HEK293T (cell line): ENCODE results near the gene FGR.

Experiments used
- CTCF ChIA-PET: fragments of 350-600 bp; formaldehyde crosslinking; extraction: SDS; loops from one replicate; lab custom pipeline; 2021; ENCODE audit warnings: antibody characterized with exemption, inconsistent platforms; lab: Yijun Ruan, JAX
- POLR2A ChIA-PET: fragments of 350-600 bp; formaldehyde crosslinking; extraction: SDS; loops from one replicate; lab custom pipeline; 2020; ENCODE audit warnings: antibody characterized with exemption, inconsistent platforms; lab: Yijun Ruan, JAX
- DNase-seq: peaks from one replicate; pipeline ENCODE4 v3.0.0; 2012; ENCODE audit warnings: mixed read lengths; ENCODE audit errors: extremely low spot score
- ARNT ChIP-seq: fragments of 450-650 bp; IDR thresholded peaks from 2 replicates; pipeline ENCODE4 v1.6.1; 2017; ENCODE audit warnings: mild to moderate bottlenecking
- BHLHE40 ChIP-seq: fragments of 450-650 bp; IDR thresholded peaks from 2 replicates; pipeline ENCODE4 v1.6.1; 2016; ENCODE audit warnings: mild to moderate bottlenecking, moderate library complexity, borderline replicate concordance
- CTBP1 ChIP-seq: fragments of 450-650 bp; IDR thresholded peaks from 2 replicates; pipeline ENCODE4 v1.6.1; 2016; ENCODE audit warnings: borderline replicate concordance
- ELF4 ChIP-seq: fragments of 450-650 bp; IDR thresholded peaks from 2 replicates; pipeline ENCODE4 v1.6.1; 2017; ENCODE audit warnings: antibody characterized with exemption
- FOXA1 ChIP-seq: fragments of 450-650 bp; IDR thresholded peaks from 2 replicates; pipeline ENCODE4 v1.6.1; 2016; ENCODE audit warnings: mild to moderate bottlenecking
- FOXM1 ChIP-seq: fragments of 450-650 bp; IDR thresholded peaks from 2 replicates; pipeline ENCODE4 v1.6.1; 2017; ENCODE audit warnings: mild to moderate bottlenecking, borderline replicate concordance
- HDGF ChIP-seq: fragments of 450-650 bp; IDR thresholded peaks from 2 replicates; pipeline ENCODE4 v1.6.1; 2017; ENCODE audit warnings: antibody characterized with exemption, borderline replicate concordance
- L3MBTL2 ChIP-seq: fragments of 450-650 bp; conservative IDR thresholded peaks from 2 replicates; pipeline ENCODE4 v1.6.1; 2016; ENCODE audit warnings: mild to moderate bottlenecking
- LEF1 ChIP-seq: fragments of 450-650 bp; IDR thresholded peaks from 2 replicates; pipeline ENCODE4 v1.6.1; 2017; ENCODE audit warnings: mild to moderate bottlenecking, borderline replicate concordance
- NFRKB ChIP-seq: fragments of 450-650 bp; IDR thresholded peaks from 2 replicates; pipeline ENCODE4 v1.6.1; 2016; ENCODE audit warnings: mild to moderate bottlenecking, moderate library complexity
- SP1 ChIP-seq: fragments of 450-650 bp; IDR thresholded peaks from 2 replicates; pipeline ENCODE4 v1.6.1; 2017
- SUZ12 ChIP-seq: fragments of 450-650 bp; IDR thresholded peaks from 2 replicates; pipeline ENCODE4 v1.6.1; 2016; ENCODE audit warnings: mild to moderate bottlenecking
- TARDBP ChIP-seq: fragments of 450-650 bp; IDR thresholded peaks from 2 replicates; pipeline ENCODE4 v1.6.1; 2016
- ZNF384 ChIP-seq: fragments of 450-650 bp; IDR thresholded peaks from 2 replicates; pipeline ENCODE4 v1.6.1; 2016
- TF ChIP-seq, protein P1 (sequence below): fragments of 450-650 bp; IDR thresholded peaks from 2 replicates; pipeline ENCODE4 v1.6.1; 2016

Gene FGR

DNA sequence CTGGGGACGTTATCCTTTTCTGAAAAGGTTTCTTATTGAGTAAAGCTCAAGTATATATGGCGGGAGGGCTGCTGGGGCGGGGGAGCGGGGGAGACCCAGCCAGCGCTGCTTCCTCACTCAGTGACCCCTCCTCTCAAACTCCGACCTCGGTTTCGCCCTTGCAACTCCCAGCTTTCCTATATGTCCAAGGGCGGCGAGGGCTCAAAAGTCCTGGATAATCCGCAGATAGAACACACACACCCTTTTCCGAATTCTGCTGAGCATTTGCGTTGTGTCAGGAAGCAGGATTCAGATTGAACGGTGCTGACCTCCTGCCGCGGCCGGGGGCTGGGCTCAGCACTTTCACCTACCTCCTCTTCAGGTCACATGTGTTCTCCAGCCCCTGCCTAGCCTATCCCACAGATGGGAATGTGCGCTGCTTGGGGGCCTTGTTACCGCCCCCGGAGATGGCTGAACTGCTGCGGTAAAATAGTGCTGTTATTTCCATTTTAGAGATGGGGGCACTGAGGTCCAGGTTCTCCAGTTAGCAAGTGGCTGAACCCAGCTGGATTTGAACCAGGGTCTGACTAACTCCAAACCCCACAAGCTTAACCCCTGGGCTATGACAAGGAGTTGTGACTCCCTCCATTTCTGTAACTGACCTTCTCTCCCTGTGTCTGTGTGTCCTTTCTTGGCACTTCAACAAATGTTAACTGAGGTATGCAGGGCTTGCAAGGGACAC lies 30.2 kb downstream of the FGR start:
- POLR2A ChIA-PET, result interaction anchor here (0.6 to 2.1 kb wide), 3 partner anchors 34 to 57 kb away, joined by 3 to 7 read pairs (median 4); no protein-coding TSS in a partner anchor
- no peak for DNase-seq
- TF ChIP-seq HDGF (no peak), LEF1 (no peak), SP1 (no peak), ZNF384 (no peak), L3MBTL2 (no peak), BHLHE40 (no peak), SUZ12 (no peak), CTBP1 (no peak), ARNT (no peak), FOXA1 (no peak), ELF4 (no peak), TARDBP (no peak), FOXM1 (no peak)
- TF ChIP-seq, protein P1, sequence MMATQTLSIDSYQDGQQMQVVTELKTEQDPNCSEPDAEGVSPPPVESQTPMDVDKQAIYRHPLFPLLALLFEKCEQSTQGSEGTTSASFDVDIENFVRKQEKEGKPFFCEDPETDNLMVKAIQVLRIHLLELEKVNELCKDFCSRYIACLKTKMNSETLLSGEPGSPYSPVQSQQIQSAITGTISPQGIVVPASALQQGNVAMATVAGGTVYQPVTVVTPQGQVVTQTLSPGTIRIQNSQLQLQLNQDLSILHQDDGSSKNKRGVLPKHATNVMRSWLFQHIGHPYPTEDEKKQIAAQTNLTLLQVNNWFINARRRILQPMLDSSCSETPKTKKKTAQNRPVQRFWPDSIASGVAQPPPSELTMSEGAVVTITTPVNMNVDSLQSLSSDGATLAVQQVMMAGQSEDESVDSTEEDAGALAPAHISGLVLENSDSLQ, result no peak
- CTCF ChIA-PET, result interaction anchor here (0.5 to 1.3 kb wide), 4 partner anchors 48 to 199 kb away, joined by 3 to 8 read pairs (median 6); no protein-coding TSS in a partner anchor

DNA sequence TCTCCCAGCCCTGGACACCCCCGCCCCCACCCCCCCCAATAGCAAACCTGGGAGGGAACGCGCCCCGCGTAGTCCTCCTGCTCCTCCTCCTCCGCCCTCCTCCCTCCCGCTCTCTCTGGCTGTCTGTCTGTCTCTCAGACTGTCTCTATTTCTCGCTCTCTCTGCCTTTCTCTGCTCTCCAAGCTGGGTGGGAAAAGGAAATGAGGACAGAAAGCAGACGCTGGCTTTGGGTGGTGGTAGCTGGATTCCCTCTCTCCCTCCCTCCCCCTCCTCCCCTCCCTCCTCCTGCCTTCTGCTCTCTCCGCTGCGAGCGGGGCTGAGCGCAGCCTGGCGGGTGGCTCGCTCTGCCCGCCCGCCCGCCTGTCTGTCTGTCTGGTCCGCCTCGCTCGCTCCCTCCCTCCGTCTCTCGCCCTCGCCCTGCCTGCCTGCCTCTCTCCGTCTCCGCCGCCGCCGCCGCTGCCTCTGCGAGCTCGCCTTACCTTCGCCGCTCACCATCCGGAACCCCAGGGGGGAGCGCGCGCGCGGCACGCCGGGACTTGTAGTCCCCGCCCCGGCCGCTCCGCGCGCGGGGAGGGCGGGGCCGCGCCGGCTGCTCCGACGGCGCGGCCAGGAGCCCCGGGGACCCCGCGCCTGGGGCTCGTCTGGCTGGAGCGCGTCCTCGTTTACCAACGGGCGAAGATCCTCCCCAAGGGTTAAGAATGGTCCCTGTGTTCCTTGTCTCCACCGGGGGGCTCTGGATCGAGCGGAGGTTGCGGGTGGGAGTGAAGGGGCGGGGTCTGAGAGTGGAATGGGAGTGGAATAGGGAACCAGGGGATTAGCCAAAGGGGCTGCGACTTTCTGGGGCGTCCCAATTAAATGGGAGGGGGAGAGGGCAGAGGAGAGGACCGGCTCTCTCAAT lies 31.1 kb downstream of the FGR start, which contains the start of gene AHDC1:
AHDC1 (minus strand) TSS at position 464 of the 898 bp plus-strand sequence. CDS start 52,029 bp downstream, outside the sequence.
- TF ChIP-seq L3MBTL2 (no peak; the same call in 1 of the 2 replicates), TARDBP (no peak)
- TF ChIP-seq, protein P1, result peak; percentile 63
- ChIA-PET CTCF (interaction anchor here (1.3 kb wide), 1 partner anchor 47 kb away, joined by 4 read pairs; no protein-coding TSS in a partner anchor), POLR2A (interaction anchor here (0.6 to 1.0 kb wide), 3 partner anchors 29 to 47 kb away, joined by 3 to 4 read pairs (median 3); no protein-coding TSS in a partner anchor)
- DNase-seq, result peak; percentile 89

DNA sequence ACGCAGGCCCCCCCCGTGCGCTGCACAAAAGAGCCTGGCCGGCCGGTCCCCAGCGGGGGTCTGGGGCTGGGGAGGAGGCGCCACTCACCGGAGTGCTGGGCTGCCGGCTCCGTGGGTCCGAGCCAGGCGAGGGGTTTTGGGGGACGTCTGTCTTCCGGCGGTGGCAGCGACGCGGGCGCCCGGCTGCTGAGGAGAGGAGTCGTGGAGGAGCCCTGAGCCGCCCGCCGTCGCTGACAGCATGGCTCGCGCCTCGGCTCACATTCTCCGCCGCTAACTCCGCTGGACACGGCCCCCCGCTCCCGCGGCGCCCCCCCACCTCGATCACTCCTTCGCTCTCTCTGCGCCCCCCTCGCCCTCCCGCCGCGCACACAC lies 31.7 kb downstream of the FGR start:
- POLR2A ChIA-PET, result interaction anchor here (0.7 to 1.0 kb wide), 2 partner anchors 28 to 47 kb away, joined by 3 to 4 read pairs; no protein-coding TSS in a partner anchor
- DNase-seq, result peak; percentile 48

DNA sequence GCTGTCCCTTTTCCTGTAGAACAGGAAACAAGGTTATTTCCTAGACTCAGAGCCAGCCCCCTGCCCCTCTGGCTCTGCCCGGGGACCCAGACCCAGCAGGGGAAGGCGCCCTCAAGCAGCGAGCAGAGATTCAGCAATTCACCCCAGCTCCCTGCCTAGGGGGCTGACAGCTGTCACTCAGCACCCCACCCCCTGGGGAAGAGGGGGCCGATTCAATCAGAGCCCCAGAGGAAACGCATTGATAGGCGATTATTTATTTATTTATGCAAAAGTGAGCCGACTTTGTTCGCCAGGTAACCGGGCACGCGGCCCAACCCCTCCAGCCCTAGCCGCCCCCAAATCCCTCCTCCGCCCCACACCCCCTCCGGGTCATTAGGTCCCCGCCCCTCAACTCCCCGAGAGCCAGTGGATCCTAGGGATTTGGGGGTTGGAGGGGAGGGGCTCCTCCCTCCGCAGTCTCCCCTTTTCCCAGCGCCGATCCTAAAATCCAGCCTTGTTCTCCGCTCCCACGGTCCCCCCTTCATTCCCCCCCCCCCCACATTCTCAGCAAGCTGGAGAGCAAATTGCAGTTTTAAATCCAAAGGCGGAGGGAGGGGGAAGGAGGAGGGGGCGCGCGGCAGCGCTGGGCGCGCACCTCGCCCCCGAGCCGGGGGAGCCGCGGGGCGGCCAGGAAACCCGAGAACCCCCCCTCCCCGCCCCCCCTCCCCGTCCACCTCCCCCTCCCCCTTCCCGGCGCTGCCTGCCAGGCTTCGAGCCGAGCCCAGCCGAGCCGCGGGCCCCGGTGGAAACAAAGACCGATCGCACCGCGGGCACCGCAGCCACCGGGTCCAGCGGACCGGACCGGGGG lies 32.3 kb downstream of the FGR start:
- CTCF ChIA-PET, result interaction anchor here (0.7 to 2.3 kb wide), 2 partner anchors 35 to 237 kb away, joined by 3 to 12 read pairs; no protein-coding TSS in a partner anchor
- no peak for TF ChIP-seq CTBP1
- TF ChIP-seq FOXM1, result no peak
- no peak for TF ChIP-seq NFRKB
- TF ChIP-seq, protein P1, result peak; percentile 65
- peak; percentile 57 for DNase-seq
- POLR2A ChIA-PET, result interaction anchor here (1.7 to 2.5 kb wide), 2 partner anchors 28 to 112 kb away, joined by 4 to 10 read pairs; partner anchors contain the start of gene WASF2

More for the DNA sequence above, 31.7 kb downstream of the FGR start:
- TF ChIP-seq L3MBTL2 (no peak), CTBP1 (no peak), SP1 (no peak), BHLHE40 (no peak), NFRKB (no peak)
- TF ChIP-seq, protein P1, result no peak
- CTCF ChIA-PET, result interaction anchor here (0.7 to 1.3 kb wide), 2 partner anchors 47 to 237 kb away, joined by 3 to 4 read pairs; no protein-coding TSS in a partner anchor
